Measurements from ENCODE around the gene OXNAD1.

OXNAD1 gene

GRCh38 chr3:16320711-16321110 lies 55.7 kb downstream of the OXNAD1 start:
- Histone ChIP-seq H3K4me1 (ENCODE audit: insufficient read depth, low read length) (no peaks in the 10 kb centered on the region), H3K27ac (ENCODE audit: low read depth, low read length) (no peak overlapping the region), H3K27me3 (ENCODE audit: control insufficient read depth in 1 of 2, insufficient read depth in 2 of 2, low read length in 2 of 2) (no peaks in the 10 kb centered on the region), H3K36me3 (ENCODE audit: insufficient read depth, low read length) (peaks cover 13% of the 10 kb centered on the region), H3K4me3 (ENCODE audit: low read depth in 1 of 2, low read length in 2 of 2) (no peak overlapping the region), H3K9ac (ENCODE audit: low read length) (no peak overlapping the region), H3K9me3 (ENCODE audit: low read length) (no peaks in the 10 kb centered on the region)

DNA sequence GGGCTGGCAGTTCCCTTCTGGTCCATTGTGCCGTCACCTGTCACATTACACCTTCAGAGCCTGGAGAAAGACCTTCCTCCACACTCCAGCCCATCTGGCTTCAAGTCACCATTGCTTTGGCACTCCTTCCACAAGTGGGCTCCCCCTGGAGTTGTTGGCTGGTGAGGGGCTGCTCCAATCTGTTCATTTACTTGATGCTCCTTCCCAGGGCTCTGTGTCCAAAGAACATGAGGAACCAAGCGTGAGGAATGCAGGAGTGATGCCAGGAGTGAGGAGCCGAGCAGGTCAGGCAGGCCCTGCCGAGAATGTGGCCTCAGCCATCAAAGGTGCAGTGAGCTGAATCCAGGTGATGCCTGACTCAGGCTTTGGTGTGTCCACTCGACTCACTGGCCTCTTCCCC lies 57.2 kb downstream of the OXNAD1 start:
- no peaks in the 10 kb centered on the region for H3K9me3 ChIP-seq (ENCODE audit: low read length)
- H3K4me1 ChIP-seq (ENCODE audit: insufficient read depth, low read length): no peaks in the 10 kb centered on the region
- H3K9ac ChIP-seq (ENCODE audit: low read length): no peak overlapping the region
- H3K27ac ChIP-seq (ENCODE audit: low read depth, low read length): no peak overlapping the region
- H3K4me3 ChIP-seq (ENCODE audit: low read depth in 1 of 2, low read length in 2 of 2): no peak overlapping the region
- peaks cover 17% of the 10 kb centered on the region for H3K36me3 ChIP-seq (ENCODE audit: insufficient read depth, low read length)
- H3K27me3 ChIP-seq (ENCODE audit: control insufficient read depth in 1 of 2, insufficient read depth in 2 of 2, low read length in 2 of 2): no peaks in the 10 kb centered on the region

DNA sequence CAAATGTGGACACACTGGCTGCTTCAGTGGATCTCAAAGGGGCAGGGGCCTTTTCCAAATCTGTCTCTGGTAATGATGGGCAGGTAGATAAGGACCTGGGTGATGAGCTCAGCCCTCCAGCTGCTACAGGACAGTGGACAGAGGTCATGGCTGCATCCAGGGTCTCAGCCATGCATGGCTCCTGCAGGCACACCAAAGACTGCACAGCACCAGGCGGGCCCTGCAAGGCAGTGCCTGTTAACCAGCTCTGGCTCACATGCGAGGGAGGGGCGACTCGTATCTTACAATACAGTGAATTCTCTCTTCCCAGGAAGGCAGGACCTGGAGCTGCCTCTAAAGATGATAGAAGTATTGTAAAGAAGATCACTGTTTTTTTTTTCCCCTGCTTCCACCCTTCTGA lies 58.7 kb downstream of the OXNAD1 start:
- peaks cover 17% of the 10 kb centered on the region for H3K36me3 ChIP-seq (ENCODE audit: insufficient read depth, low read length)

DNA sequence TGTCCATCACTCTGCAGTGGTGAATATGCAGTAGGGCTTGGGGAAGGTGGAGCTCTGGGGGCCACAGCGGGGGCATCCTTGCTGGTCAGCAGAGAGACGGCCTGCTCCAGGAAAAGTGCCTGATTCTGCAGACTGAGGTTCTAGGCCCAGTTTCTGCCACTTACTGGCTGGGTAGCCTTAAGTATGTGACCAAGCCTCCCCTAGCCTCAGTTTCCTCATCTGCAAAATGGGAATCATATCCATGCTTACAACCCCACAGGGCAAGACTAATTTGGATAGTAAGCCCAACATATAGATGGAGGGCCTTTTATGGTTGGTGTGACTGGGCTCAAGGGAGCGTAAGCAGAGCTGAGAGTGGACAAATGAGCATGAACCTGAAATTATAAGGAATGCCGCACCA lies 60.8 kb downstream of the OXNAD1 start:
- no peak overlapping the region for H3K27ac ChIP-seq (ENCODE audit: low read depth, low read length)
- no peaks in the 10 kb centered on the region for H3K9me3 ChIP-seq (ENCODE audit: low read length)

More for the DNA sequence above, 58.7 kb downstream of the OXNAD1 start:
- Histone ChIP-seq H3K27me3 (ENCODE audit: control insufficient read depth in 1 of 2, insufficient read depth in 2 of 2, low read length in 2 of 2) (no peaks in the 10 kb centered on the region), H3K4me3 (ENCODE audit: low read depth in 1 of 2, low read length in 2 of 2) (no peak overlapping the region), H3K9me3 (ENCODE audit: low read length) (no peaks in the 10 kb centered on the region), H3K4me1 (ENCODE audit: insufficient read depth, low read length) (no peaks in the 10 kb centered on the region), H3K9ac (ENCODE audit: low read length) (no peak overlapping the region), H3K27ac (ENCODE audit: low read depth, low read length) (no peak overlapping the region)

DNA sequence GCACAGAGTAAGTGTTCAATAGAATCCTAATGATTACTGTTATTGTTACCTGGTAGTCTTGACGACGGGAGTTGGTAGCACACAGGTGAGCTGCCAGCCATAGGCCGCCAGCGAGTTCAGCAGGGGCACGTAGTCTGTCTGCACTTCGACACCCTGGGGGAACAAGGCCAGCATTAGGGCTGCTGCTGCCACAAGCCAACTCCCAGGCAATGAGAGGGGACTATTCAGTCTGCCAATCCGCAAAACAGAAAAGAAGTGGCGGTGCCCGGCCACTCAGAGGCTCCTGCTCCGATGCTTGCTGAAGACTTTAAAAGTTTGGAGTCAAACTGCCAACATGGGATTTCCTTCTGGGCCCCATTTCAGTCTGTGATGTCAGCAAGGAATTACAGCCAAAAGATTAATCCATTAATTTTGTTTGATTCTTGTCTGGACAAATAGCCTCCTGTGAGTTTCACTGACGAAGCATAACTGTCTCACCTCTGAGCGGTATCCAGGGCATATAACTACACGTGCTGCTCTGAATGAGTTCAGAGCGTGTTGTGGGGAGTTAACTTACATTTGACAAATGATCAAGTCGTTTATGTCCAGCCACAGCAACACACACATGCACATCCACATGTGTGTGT lies 61.8 kb downstream of the OXNAD1 start:
- Histone ChIP-seq H3K27me3 (ENCODE audit: control insufficient read depth in 1 of 2, insufficient read depth in 2 of 2, low read length in 2 of 2) (no peaks in the 10 kb centered on the region), H3K4me3 (ENCODE audit: low read depth in 1 of 2, low read length in 2 of 2) (no peak overlapping the region), H3K27ac (ENCODE audit: low read depth, low read length) (no peak overlapping the region), H3K4me1 (ENCODE audit: insufficient read depth, low read length) (no peaks in the 10 kb centered on the region), H3K36me3 (ENCODE audit: insufficient read depth, low read length) (peaks cover 12% of the 10 kb centered on the region), H3K9me3 (ENCODE audit: low read length) (no peaks in the 10 kb centered on the region), H3K9ac (ENCODE audit: low read length) (no peak overlapping the region)

More for the DNA sequence above, 60.8 kb downstream of the OXNAD1 start:
- H3K4me3 ChIP-seq (ENCODE audit: low read depth in 1 of 2, low read length in 2 of 2): no peak overlapping the region
- H3K27me3 ChIP-seq (ENCODE audit: control insufficient read depth in 1 of 2, insufficient read depth in 2 of 2, low read length in 2 of 2): no peaks in the 10 kb centered on the region
- peaks cover 17% of the 10 kb centered on the region for H3K36me3 ChIP-seq (ENCODE audit: insufficient read depth, low read length)
- no peak overlapping the region for H3K9ac ChIP-seq (ENCODE audit: low read length)
- H3K4me1 ChIP-seq (ENCODE audit: insufficient read depth, low read length): no peaks in the 10 kb centered on the region

- Histone ChIP-seq H3K4me1 (ENCODE audit: insufficient read depth, low read length) (no peaks in the 10 kb centered on the region), H3K27ac (ENCODE audit: low read depth, low read length) (no peak overlapping the region), H3K36me3 (ENCODE audit: insufficient read depth, low read length) (peaks cover 10% of the 10 kb centered on the region), H3K27me3 (ENCODE audit: control insufficient read depth in 1 of 2, insufficient read depth in 2 of 2, low read length in 2 of 2) (no peaks in the 10 kb centered on the region), H3K9me3 (ENCODE audit: low read length) (no peaks in the 10 kb centered on the region), H3K4me3 (ENCODE audit: low read depth in 1 of 2, low read length in 2 of 2) (no peak overlapping the region), H3K9ac (ENCODE audit: low read length) (no peak overlapping the region)
These were observed 63.1 kb downstream of the OXNAD1 start for GRCh38 chr3:16328124-16328523.

DNA sequence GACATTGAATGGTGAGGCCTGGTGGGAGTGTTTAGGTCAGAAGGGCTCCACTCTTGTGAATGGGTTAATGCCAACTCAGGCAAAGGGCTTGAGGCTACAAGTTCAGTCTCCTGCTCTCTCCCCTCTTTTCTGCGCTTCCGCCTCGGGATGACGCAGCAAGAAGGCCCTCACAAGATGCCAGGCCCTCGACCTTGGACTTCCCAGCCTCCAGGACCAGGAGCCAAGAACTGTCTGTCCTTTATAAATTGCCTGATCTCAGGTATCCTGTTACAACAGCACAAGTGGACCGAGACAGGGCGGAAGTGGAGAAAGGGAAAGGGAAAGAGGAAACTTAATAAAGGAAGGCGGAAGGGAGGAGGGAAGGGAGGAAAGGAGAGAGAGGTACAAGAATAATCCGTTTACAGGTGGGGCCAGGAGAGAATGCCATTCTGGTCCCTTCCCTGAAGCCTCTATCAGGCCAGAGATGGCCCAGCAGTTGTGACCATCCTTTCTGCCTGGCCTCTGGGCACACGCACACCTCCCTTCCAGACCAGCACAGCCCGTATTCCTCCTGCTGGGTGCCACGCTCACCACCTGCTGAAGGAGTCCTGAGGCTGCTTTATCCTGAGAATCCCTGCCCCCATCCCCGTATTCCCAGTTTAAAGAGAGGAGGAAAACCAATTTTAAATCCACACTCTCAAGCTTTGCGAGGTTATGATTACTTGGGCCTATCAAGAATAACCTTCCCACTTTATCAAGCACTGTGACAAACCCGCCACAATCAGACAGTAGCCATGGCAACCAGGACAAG lies 64.2 kb downstream of the OXNAD1 start:
- Histone ChIP-seq H3K36me3 (ENCODE audit: insufficient read depth, low read length) (peaks cover 10% of the 10 kb centered on the region), H3K27ac (ENCODE audit: low read depth, low read length) (no peak overlapping the region), H3K4me3 (ENCODE audit: low read depth in 1 of 2, low read length in 2 of 2) (no peak overlapping the region), H3K9ac (ENCODE audit: low read length) (no peak overlapping the region), H3K9me3 (ENCODE audit: low read length) (no peaks in the 10 kb centered on the region), H3K27me3 (ENCODE audit: control insufficient read depth in 1 of 2, insufficient read depth in 2 of 2, low read length in 2 of 2) (no peaks in the 10 kb centered on the region), H3K4me1 (ENCODE audit: insufficient read depth, low read length) (no peaks in the 10 kb centered on the region)

GRCh38 chr3:16329826-16330129 lies 64.8 kb downstream of the OXNAD1 start:
- no peak overlapping the region for H3K27ac ChIP-seq (ENCODE audit: low read depth, low read length)

DNA sequence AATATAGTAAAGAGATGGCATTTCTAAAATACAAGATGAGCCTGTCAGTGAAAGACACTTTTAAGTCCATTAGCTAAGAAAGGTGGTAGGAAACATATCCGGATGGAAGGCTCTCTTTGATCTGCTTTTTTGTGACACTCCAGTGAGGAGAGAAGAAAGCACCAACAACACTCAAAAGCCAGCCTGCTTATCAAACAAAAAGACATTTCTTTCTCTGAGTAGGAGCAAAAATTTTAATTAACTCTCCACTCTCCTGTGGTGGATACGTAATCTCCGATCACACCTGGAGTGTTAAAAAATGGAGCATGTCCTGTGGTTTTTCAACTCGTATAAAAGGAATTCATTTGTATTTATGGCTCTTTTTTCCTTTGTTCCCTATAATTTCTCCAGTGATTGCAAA lies 65.3 kb downstream of the OXNAD1 start:
- Histone ChIP-seq H3K27me3 (ENCODE audit: control insufficient read depth in 1 of 2, insufficient read depth in 2 of 2, low read length in 2 of 2) (no peaks in the 10 kb centered on the region), H3K4me3 (ENCODE audit: low read depth in 1 of 2, low read length in 2 of 2) (no peak overlapping the region), H3K4me1 (ENCODE audit: insufficient read depth, low read length) (no peaks in the 10 kb centered on the region), H3K9ac (ENCODE audit: low read length) (no peak overlapping the region), H3K36me3 (ENCODE audit: insufficient read depth, low read length) (peaks cover 8% of the 10 kb centered on the region), H3K27ac (ENCODE audit: low read depth, low read length) (no peak overlapping the region), H3K9me3 (ENCODE audit: low read length) (no peaks in the 10 kb centered on the region)

More at GRCh38 chr3:16329826-16330129, 64.8 kb downstream of the OXNAD1 start:
- Histone ChIP-seq H3K36me3 (ENCODE audit: insufficient read depth, low read length) (peaks cover 10% of the 10 kb centered on the region), H3K4me1 (ENCODE audit: insufficient read depth, low read length) (no peaks in the 10 kb centered on the region), H3K4me3 (ENCODE audit: low read depth in 1 of 2, low read length in 2 of 2) (no peak overlapping the region), H3K27me3 (ENCODE audit: control insufficient read depth in 1 of 2, insufficient read depth in 2 of 2, low read length in 2 of 2) (no peaks in the 10 kb centered on the region), H3K9me3 (ENCODE audit: low read length) (no peaks in the 10 kb centered on the region), H3K9ac (ENCODE audit: low read length) (no peak overlapping the region)

GRCh38 chr3:16331319-16331883 lies 66.4 kb downstream of the OXNAD1 start:
- Histone ChIP-seq H3K4me1 (ENCODE audit: insufficient read depth, low read length) (no peaks in the 10 kb centered on the region), H3K9me3 (ENCODE audit: low read length) (no peaks in the 10 kb centered on the region), H3K36me3 (ENCODE audit: insufficient read depth, low read length) (no peaks in the 10 kb centered on the region), H3K27me3 (ENCODE audit: control insufficient read depth in 1 of 2, insufficient read depth in 2 of 2, low read length in 2 of 2) (no peaks in the 10 kb centered on the region), H3K4me3 (ENCODE audit: low read depth in 1 of 2, low read length in 2 of 2) (no peak overlapping the region), H3K9ac (ENCODE audit: low read length) (no peak overlapping the region), H3K27ac (ENCODE audit: low read depth, low read length) (no peak overlapping the region)

GRCh38 chr3:16332904-16333426 lies 68.0 kb downstream of the OXNAD1 start:
- no peaks in the 10 kb centered on the region for H3K9me3 ChIP-seq (ENCODE audit: low read length)
- H3K9ac ChIP-seq (ENCODE audit: low read length): no peak overlapping the region
- H3K4me1 ChIP-seq (ENCODE audit: insufficient read depth, low read length): no peaks in the 10 kb centered on the region
- H3K27ac ChIP-seq (ENCODE audit: low read depth, low read length): no peak overlapping the region
- no peaks in the 10 kb centered on the region for H3K27me3 ChIP-seq (ENCODE audit: control insufficient read depth in 1 of 2, insufficient read depth in 2 of 2, low read length in 2 of 2)
- no peaks in the 10 kb centered on the region for H3K36me3 ChIP-seq (ENCODE audit: insufficient read depth, low read length)
- H3K4me3 ChIP-seq (ENCODE audit: low read depth in 1 of 2, low read length in 2 of 2): no peak overlapping the region
